HL-60 (cell line): ENCODE results near the gene EFNA3.
A peak's percentile ranks its signal among the peaks of the same experiment; 100 is the strongest.

Experiments
- DNase-seq, 2 experiments: peaks; one replicate each; pipeline ENCODE4 v3.0.0-alpha.2; 2010 to 2020; ENCODE audit warnings: low read depth in 1 of 2, low spot score in 1 of 2
- H3K27ac ChIP-seq: fragments of 250-450 bp; sonication (Bioruptor Pico); replicated peaks from 2 replicates; pipeline ENCODE4 v1.5.1; 2020; ENCODE audit warnings: mild to moderate bottlenecking, moderate library complexity
- H3K27me3 ChIP-seq: fragments of 250-450 bp; sonication (Bioruptor Pico); 2 replicates; pipeline ENCODE4 v1.5.1; 2021; ENCODE audit warnings: mild to moderate bottlenecking, moderate library complexity; ENCODE audit not compliant: insufficient read depth, poor library complexity, severe bottlenecking
- H3K4me3 ChIP-seq: replicated peaks from 2 replicates; pipeline ENCODE4 v1.5.1; 2011; ENCODE audit warnings: mild to moderate bottlenecking, control low read depth, low read length; ENCODE audit not compliant: insufficient read depth
- GABPA ChIP-seq: IDR thresholded peaks from 2 replicates; pipeline ENCODE4 v1.6.1; 2012; ENCODE audit warnings: low read depth
- POLR2AphosphoS5 ChIP-seq: IDR thresholded peaks from 2 replicates; pipeline ENCODE4 v1.6.1; 2012; ENCODE audit warnings: low read depth
- SPI1 ChIP-seq: IDR thresholded peaks from 2 replicates; pipeline ENCODE4 v1.6.1; 2012; ENCODE audit warnings: low read depth, mild to moderate bottlenecking, borderline replicate concordance
- TF ChIP-seq, protein P1 (sequence below): IDR thresholded peaks from 2 replicates; pipeline ENCODE4 v1.6.1; 2012; ENCODE audit warnings: low read depth; ENCODE audit not compliant: insufficient replicate concordance
- TF ChIP-seq, protein P2 (sequence below): IDR thresholded peaks from one replicate; pipeline ENCODE4 v1.5.1; 2011; ENCODE audit warnings: low read length, control low read depth, inconsistent platforms; ENCODE audit not compliant: insufficient read depth

The EFNA3 gene

DNA sequence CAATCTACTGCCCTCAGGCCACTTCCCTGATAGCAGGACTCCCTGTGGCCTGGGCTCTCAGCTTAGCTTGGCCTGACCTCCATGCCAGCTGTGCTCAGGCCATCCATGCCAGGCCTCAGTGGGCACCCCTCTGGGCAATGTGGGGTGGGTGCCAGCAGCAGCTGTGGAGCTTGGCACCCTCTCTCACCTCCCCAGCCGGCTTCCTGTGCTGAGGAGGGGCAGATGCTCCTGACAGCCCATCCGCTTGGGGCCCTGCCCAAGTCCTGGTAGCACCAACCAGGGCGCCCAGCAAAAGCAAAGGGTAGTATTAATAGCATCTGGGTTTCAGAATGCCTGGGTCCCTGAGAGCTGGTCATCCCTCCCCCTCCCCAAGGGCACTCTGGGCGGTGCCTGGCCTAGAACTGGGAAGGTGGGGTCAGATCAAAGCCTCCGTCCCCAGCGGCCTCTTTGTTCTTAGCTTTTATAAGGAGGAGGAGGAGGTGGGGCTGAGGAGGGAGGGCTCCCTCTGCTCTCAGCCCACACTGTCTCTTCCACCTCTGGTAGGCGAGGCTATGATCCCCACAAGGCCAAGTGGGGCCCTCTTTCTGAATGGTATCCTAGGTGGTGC lies 9.0 kb upstream of the EFNA3 start:
- peaks cover 2% of the 10 kb centered on the region for H3K27me3 ChIP-seq
- no peak for DNase-seq
- TF ChIP-seq POLR2AphosphoS5 (no peak), GABPA (no peak), SPI1 (no peak)
- TF ChIP-seq, protein P1, sequence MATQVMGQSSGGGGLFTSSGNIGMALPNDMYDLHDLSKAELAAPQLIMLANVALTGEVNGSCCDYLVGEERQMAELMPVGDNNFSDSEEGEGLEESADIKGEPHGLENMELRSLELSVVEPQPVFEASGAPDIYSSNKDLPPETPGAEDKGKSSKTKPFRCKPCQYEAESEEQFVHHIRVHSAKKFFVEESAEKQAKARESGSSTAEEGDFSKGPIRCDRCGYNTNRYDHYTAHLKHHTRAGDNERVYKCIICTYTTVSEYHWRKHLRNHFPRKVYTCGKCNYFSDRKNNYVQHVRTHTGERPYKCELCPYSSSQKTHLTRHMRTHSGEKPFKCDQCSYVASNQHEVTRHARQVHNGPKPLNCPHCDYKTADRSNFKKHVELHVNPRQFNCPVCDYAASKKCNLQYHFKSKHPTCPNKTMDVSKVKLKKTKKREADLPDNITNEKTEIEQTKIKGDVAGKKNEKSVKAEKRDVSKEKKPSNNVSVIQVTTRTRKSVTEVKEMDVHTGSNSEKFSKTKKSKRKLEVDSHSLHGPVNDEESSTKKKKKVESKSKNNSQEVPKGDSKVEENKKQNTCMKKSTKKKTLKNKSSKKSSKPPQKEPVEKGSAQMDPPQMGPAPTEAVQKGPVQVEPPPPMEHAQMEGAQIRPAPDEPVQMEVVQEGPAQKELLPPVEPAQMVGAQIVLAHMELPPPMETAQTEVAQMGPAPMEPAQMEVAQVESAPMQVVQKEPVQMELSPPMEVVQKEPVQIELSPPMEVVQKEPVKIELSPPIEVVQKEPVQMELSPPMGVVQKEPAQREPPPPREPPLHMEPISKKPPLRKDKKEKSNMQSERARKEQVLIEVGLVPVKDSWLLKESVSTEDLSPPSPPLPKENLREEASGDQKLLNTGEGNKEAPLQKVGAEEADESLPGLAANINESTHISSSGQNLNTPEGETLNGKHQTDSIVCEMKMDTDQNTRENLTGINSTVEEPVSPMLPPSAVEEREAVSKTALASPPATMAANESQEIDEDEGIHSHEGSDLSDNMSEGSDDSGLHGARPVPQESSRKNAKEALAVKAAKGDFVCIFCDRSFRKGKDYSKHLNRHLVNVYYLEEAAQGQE, result no peak
- TF ChIP-seq, protein P2, sequence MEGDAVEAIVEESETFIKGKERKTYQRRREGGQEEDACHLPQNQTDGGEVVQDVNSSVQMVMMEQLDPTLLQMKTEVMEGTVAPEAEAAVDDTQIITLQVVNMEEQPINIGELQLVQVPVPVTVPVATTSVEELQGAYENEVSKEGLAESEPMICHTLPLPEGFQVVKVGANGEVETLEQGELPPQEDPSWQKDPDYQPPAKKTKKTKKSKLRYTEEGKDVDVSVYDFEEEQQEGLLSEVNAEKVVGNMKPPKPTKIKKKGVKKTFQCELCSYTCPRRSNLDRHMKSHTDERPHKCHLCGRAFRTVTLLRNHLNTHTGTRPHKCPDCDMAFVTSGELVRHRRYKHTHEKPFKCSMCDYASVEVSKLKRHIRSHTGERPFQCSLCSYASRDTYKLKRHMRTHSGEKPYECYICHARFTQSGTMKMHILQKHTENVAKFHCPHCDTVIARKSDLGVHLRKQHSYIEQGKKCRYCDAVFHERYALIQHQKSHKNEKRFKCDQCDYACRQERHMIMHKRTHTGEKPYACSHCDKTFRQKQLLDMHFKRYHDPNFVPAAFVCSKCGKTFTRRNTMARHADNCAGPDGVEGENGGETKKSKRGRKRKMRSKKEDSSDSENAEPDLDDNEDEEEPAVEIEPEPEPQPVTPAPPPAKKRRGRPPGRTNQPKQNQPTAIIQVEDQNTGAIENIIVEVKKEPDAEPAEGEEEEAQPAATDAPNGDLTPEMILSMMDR, result no peak
- H3K4me3 ChIP-seq, result no peak overlapping the region
- no peak overlapping the region for H3K27ac ChIP-seq

DNA sequence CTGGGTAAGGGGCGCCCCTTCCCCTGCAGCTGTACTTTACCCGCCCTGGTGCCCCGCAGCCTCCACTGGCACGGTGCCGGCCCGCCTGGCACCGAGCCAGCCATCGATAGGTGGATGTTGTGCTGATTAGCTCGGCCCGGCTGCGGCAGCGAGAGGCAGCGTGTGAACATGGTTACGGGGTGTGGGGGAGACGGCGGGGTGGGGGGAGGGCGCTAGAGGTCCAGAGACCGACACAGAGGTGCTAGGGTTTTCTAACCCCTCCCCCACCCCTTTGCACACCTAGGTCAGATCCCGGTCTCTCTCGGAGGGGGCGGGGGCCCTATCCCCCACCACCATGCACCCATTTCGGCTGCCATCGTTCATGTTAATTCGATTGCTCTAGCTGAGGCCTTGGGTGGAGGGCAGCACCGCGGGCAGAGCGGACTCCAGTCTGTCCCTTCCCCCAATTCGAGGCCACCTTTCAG lies 8.4 kb upstream of the EFNA3 start:
- DNase-seq, result no peak
- Histone ChIP-seq H3K27ac (no peak overlapping the region), H3K27me3 (peaks cover 2% of the 10 kb centered on the region), H3K4me3 (no peak overlapping the region)
- TF ChIP-seq GABPA, result no peak
- TF ChIP-seq POLR2AphosphoS5, result no peak
- TF ChIP-seq, protein P2, result no peak
- TF ChIP-seq, protein P1, result no peak
- no peak for TF ChIP-seq SPI1

DNA sequence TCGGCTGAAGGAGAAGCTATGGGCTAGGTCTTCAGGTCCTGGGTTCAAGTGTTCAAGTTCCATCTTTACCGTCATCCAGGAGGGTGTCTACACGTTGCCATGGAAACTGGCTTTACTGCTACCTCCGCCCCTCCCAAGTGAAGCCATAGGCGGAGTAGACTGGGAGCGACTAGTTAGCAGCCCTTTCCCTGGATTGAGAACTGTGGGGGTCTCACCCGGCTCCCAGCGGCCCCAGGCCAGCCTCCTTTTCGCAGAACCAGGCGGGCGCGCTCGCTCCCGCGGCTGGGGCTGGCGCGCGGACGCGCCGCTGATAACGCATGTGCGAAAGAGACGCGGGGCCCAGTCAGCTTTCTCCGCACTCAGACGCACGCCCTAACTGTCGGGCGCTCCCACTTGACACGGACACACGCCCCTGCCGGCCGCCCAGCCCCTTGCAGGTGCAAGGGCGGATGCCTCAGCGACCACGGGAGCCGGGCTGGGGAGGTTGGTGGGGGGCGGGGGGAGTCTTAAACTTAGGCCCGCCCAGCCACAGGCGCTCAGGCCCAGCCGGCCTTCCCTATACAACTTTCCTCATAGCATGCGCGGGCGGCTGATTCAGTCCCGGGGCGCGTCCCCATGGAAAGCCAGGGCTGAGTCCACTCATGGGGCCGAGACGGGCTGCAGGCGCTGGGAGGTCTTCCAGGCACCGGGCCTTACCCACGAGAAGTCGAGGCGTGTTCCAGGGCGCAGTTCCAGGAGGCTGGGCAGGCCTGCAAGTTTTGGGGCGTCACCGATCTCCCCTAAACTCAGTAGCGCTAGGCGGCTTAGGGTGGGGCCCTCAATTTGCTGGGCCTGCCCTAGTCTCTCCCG lies 7.7 kb upstream of the EFNA3 start:
- DNase-seq, result peak; percentile 64 to 76
- no peak for TF ChIP-seq SPI1
- TF ChIP-seq, protein P2, result no peak
- TF ChIP-seq, protein P1, result no peak
- TF ChIP-seq POLR2AphosphoS5, result no peak
- no peak for TF ChIP-seq GABPA
- H3K4me3 ChIP-seq, result peak overlapping the region; percentile 29
- H3K27me3 ChIP-seq, result peaks cover 2% of the 10 kb centered on the region
- peak overlapping the region; percentile 14; the same call in 1 of the 2 replicates for H3K27ac ChIP-seq
